ENCODE measurements around the gene PKD1. TPM values are rescaled to one million over a fixed set of nuclear protein-coding genes. Genes with fewer than 3 reads are reported as not detected.

PKD1 gene
- total RNA-seq, 3 donors from 2014 or later: 63.9 to 233 (median 80.8) TPM

DNA sequence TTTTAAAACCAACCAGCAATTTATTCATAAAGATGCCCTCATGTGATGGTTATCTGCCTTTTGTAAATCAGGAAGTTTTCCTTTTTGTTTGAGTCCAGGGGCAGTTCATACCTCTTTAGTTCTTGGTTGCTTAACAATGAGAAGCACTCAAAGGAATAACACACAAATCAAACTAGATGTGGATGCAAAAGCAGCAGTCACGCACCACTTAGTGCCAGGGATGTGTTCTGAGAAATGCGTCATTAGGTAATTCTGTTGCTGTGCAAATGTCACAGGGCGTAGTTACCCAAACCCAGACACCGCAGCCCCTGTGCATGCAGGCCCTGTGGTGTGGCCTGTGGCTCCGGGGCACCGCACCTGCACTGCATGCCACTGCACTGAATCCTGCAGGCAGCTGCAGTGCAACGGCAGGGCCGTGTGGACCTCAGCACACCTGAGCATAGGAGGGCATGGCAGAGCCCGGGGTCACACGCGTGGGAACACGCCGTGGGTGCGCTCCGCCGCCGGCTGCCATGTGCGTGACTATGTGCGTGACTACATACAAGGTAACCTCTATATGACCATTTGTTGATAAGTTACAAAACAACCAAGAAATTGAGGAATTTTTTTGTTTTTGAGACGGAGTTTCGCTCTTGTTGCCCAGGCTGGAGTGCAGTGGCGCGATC, 39.6 kb downstream of the PKD1 start:
- H3K4me1 ChIP-seq (ENCODE audit: low read depth): peaks cover 15% of the 10 kb centered on the region
- intact Hi-C loops (cut with DNase I, micrococcal nuclease): no loop called here
- no peaks in the 10 kb centered on the region for H3K36me3 ChIP-seq (ENCODE audit: low read depth)
- DNase-seq (no peak), ATAC-seq (no peak)
- no peak overlapping the region for H3K4me3 ChIP-seq
- H3K9me3 ChIP-seq: no peaks in the 10 kb centered on the region
- TF ChIP-seq, protein P1, sequence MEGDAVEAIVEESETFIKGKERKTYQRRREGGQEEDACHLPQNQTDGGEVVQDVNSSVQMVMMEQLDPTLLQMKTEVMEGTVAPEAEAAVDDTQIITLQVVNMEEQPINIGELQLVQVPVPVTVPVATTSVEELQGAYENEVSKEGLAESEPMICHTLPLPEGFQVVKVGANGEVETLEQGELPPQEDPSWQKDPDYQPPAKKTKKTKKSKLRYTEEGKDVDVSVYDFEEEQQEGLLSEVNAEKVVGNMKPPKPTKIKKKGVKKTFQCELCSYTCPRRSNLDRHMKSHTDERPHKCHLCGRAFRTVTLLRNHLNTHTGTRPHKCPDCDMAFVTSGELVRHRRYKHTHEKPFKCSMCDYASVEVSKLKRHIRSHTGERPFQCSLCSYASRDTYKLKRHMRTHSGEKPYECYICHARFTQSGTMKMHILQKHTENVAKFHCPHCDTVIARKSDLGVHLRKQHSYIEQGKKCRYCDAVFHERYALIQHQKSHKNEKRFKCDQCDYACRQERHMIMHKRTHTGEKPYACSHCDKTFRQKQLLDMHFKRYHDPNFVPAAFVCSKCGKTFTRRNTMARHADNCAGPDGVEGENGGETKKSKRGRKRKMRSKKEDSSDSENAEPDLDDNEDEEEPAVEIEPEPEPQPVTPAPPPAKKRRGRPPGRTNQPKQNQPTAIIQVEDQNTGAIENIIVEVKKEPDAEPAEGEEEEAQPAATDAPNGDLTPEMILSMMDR (IDR thresholded peaks at IDR 0.05): no peak

DNA sequence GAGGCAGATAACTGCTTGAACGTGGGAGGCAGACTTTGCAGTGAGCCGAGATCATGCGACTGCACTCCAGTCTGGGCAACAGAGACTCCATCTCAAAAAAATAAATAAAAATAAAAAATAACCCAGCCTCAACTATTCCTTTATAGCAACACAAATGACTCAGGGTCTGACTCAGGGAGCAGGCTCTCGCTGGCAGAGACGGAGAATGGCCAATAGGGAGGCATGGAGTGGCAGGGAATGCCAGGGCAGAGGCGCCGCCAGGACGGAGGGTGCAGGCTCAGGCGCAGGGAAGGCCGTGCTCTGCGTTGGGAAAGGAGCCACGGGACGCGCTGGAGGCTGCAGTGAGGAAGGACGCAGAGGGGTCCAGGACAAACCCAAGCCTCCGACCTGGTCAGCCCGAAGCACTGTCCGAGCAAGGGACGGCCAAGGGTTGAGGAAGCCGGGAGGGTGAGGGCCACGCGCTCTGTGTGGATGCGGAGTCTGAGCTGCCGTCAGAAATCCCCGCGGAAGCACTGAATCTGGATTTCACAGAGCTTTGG, 40.3 kb downstream of the PKD1 start:
- no peaks in the 10 kb centered on the region for H3K9me3 ChIP-seq
- intact Hi-C loops (cut with DNase I, micrococcal nuclease): no loop called here
- H3K36me3 ChIP-seq (ENCODE audit: low read depth): no peaks in the 10 kb centered on the region
- TF ChIP-seq, protein P1 (IDR thresholded peaks at IDR 0.05): no peak
- peaks cover 15% of the 10 kb centered on the region for H3K4me1 ChIP-seq (ENCODE audit: low read depth)
- DNase-seq: no peak
- H3K4me3 ChIP-seq: no peak overlapping the region
- ATAC-seq: no peak

DNA sequence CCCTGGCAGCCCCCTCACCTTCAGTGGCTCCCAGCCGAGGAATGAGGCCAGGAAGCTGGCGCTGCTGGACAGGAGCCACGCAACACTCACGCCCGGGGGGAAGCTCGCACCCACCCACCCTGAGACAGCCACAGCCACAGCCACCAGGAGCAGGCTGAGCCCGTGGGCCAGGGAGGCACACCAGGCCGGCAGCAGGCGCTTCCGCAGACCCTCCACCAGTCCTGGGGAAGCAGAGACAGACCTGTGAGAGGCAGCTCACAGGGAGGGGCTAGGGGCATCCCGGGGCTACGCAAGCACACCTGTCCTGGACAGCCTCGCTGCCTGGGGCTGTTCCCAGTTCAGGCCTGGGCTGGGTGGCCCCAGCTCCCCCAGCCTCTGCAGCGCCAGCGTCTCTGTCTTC, 41.9 kb downstream of the PKD1 start:
- ATAC-seq: no peak
- no peak overlapping the region for H3K4me3 ChIP-seq
- no peak for DNase-seq
- H3K4me1 ChIP-seq (ENCODE audit: low read depth): peaks cover 23% of the 10 kb centered on the region
- intact Hi-C loops (cut with DNase I, micrococcal nuclease): no loop called here
- TF ChIP-seq, protein P1 (IDR thresholded peaks at IDR 0.05): no peak
- H3K36me3 ChIP-seq (ENCODE audit: low read depth): no peaks in the 10 kb centered on the region
- H3K9me3 ChIP-seq: no peaks in the 10 kb centered on the region

DNA sequence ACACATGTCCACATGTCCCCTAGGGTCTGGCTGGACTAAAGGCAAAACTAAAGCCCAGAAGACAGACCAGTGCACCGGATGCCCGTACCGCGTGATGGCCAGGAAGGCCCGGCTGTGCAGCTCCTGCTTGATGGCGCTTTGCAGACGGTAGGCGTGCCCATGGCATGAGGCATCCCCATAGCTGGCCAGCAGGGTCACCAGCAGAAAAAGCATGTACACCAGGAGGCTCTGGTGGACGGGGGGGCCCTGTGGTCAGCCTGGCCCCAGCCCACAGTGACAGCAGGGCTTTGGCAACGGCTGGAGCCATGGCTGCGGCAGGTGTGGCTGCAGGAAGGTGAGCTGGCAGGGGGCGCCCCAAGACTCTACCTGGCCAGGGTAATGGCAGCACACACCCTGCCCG, 42.8 kb downstream of the PKD1 start:
- ATAC-seq (no peak), DNase-seq (no peak)
- Histone ChIP-seq H3K36me3 (ENCODE audit: low read depth) (no peaks in the 10 kb centered on the region), H3K4me3 (no peak overlapping the region), H3K4me1 (ENCODE audit: low read depth) (peaks cover 23% of the 10 kb centered on the region), H3K9me3 (no peaks in the 10 kb centered on the region)
- intact Hi-C loops (cut with DNase I, micrococcal nuclease): no loop called here
- TF ChIP-seq, protein P1 (IDR thresholded peaks at IDR 0.05): no peak

DNA sequence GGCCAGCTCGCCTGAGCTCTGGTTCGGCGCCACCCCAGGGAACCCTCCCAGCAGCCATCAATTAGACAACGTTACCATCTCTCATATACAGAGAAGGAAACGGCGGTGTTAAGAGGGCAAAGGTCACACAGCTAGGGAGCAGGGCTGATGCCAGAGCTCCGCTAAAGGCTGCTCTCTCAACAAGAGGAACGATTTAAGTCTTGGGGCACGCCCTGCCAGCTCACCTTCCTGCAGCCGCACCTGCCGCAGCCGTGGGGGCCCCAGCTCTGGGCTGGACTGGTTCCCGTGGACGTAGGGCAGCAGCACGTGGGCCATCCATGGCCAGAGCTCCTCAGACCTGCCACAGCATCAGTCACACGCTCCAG, 43.5 kb downstream of the PKD1 start:
- Histone ChIP-seq H3K4me3 (peak overlapping the region; percentile 11), H3K4me1 (ENCODE audit: low read depth) (peaks cover 23% of the 10 kb centered on the region), H3K9me3 (no peaks in the 10 kb centered on the region), H3K36me3 (ENCODE audit: low read depth) (no peaks in the 10 kb centered on the region)
- DNase-seq: peak; percentile 80 to 91 (median 85)
- intact Hi-C loops (cut with DNase I, micrococcal nuclease): no loop called here
- TF ChIP-seq, protein P1 (IDR thresholded peaks at IDR 0.05): no peak
- peak; percentile 61 for ATAC-seq

Measured in mucosa of descending colon (tissue), 3 donors.